Smooth muscle cell (in vitro differentiated cells): ENCODE results near the gene PTPN3. TPM values are rescaled to one million over a fixed set of nuclear protein-coding genes. Genes with fewer than 3 reads are reported as not detected.
"Not testable (repeated sequence)": the region's sequence is repeated elsewhere in the genome, so short reads cannot be mapped to it uniquely, and the experiment has no call there.

Experiments
- DNase-seq: peaks from one replicate; lab custom pipeline; 2025; ENCODE audit not compliant: unreplicated experiment; lab: John Stamatoyannopoulos, UW
- H2AFZ ChIP-seq: fragments of 200-600 bp; sonication (generic); 2 replicates; pipeline ENCODE4 v1.6.0; 2016; ENCODE audit warnings: antibody characterized with exemption, low read depth, mild to moderate bottlenecking
- H3F3A ChIP-seq: fragments of 200-600 bp; sonication (generic); 2 replicates; pipeline ENCODE4 v1.6.0; 2017; ENCODE audit warnings: antibody characterized with exemption, low read depth
- H3K27ac ChIP-seq: fragments of 200-600 bp; sonication (generic); 2 replicates; pipeline ENCODE4 v1.5.1; 2016; ENCODE audit warnings: low read depth, mild to moderate bottlenecking
- H3K27me3 ChIP-seq: fragments of 200-600 bp; sonication (generic); 2 replicates; pipeline ENCODE4 v1.6.1; 2016; ENCODE audit warnings: low read depth, mild to moderate bottlenecking
- H3K36me3 ChIP-seq: fragments of 200-600 bp; sonication (generic); 2 replicates; pipeline ENCODE4 v1.5.1; 2016; ENCODE audit warnings: low read depth
- H3K4me1 ChIP-seq: fragments of 200-600 bp; sonication (generic); 2 replicates; pipeline ENCODE4 v1.5.1; 2016; ENCODE audit warnings: low read depth
- H3K4me2 ChIP-seq: fragments of 200-600 bp; sonication (generic); 2 replicates; pipeline ENCODE4 v1.6.0; 2016; ENCODE audit warnings: mild to moderate bottlenecking
- H3K4me3 ChIP-seq: fragments of 200-600 bp; sonication (generic); 2 replicates; pipeline ENCODE4 v1.5.1; 2016; ENCODE audit warnings: mild to moderate bottlenecking
- H3K79me2 ChIP-seq: fragments of 200-600 bp; sonication (generic); 2 replicates; pipeline ENCODE4 v1.6.0; 2016; ENCODE audit warnings: low read depth, mild to moderate bottlenecking
- H3K9ac ChIP-seq: fragments of 200-600 bp; sonication (generic); 2 replicates; pipeline ENCODE4 v1.6.0; 2016; ENCODE audit warnings: low read depth
- H3K9me3 ChIP-seq: fragments of 200-600 bp; sonication (generic); replicated peaks from 2 replicates; pipeline ENCODE4 v1.5.1; 2016; ENCODE audit warnings: low read depth
- H4K20me1 ChIP-seq: fragments of 200-600 bp; sonication (generic); 2 replicates; pipeline ENCODE4 v1.6.0; 2016; ENCODE audit warnings: low read depth
- CTCF ChIP-seq: fragments of 200-600 bp; sonication (generic); IDR thresholded peaks from 2 replicates; pipeline ENCODE4 v1.5.1; 2017; ENCODE audit warnings: borderline replicate concordance, mild to moderate bottlenecking, antibody characterized with exemption; ENCODE audit not compliant: insufficient read depth, poor library complexity, severe bottlenecking
- WGBS: methylation state at CpG from one replicate; pipeline ENCODE4 v1.1.7; 2016; ENCODE audit warnings: low lambda C conversion rate; 5-methylcytosine and 5-hydroxymethylcytosine counted together
- polyA plus RNA-seq: library from polyadenylated mRNA; unstranded; fragments of >200 nt; fragmentation: Nextera tagmentation; extraction: Ambion mirVana; gene quantifications from 2 replicates; pipeline ENCODE4 v1.2.1, GENCODE V29; 2016
- total RNA-seq: library from RNA; depleted of rRNA; stranded (reverse); fragments of >200 nt; gene quantifications from 2 replicates; pipeline ENCODE4 v1.2.3, GENCODE V29; 2014

The PTPN3 gene
- total and polyA plus RNA-seq, 2 experiments from 2014 or later, result 2.2 to 5.5 TPM

- H3K27me3 ChIP-seq, result no peaks in the 10 kb centered on the region
- TF ChIP-seq CTCF, result no peak
- H3K4me3 ChIP-seq, result no peak overlapping the region
- H3K4me2 ChIP-seq, result no peak overlapping the region
- 71% methylated on average over 5 of the region's 5 CpGs for WGBS
- no peaks in the 10 kb centered on the region for H3K36me3 ChIP-seq
- H3K4me1 ChIP-seq, result no peaks in the 10 kb centered on the region
- H3K79me2 ChIP-seq, result no peaks in the 10 kb centered on the region
- no peaks in the 10 kb centered on the region for H3K9me3 ChIP-seq
- no peak overlapping the region for H3K27ac ChIP-seq
- no peak for DNase-seq
- H3F3A ChIP-seq, result no peaks in the 10 kb centered on the region
- no peaks in the 10 kb centered on the region for H4K20me1 ChIP-seq
- H3K9ac ChIP-seq, result no peak overlapping the region
- no peak overlapping the region for H2AFZ ChIP-seq
These were observed 125.9 kb downstream of the PTPN3 start for GRCh38 chr9:109372246-109372645.

DNA sequence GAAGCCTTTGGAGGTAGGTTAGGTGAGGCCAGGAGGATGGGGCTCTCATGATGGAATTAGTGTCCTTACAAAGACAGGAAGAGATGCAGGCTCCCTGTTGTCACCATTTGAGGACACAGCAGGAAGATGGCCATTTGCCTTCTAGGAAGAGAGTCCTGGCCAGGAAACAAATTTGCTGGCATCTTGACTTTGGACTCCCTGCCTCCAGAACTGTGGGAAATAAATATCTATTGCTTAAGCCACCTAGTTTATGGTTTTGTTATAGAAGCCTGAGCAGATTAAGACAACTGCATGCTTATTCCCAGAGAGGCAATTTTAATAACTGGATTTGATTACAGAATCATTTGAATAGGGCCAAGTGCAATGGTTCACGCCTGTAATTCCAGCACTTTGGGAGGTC, 126.7 kb downstream of the PTPN3 start:
- 88% methylated on average over 1 of the region's 1 CpG for WGBS
- H3K4me1 ChIP-seq, result no peaks in the 10 kb centered on the region
- no peak for DNase-seq

DNA sequence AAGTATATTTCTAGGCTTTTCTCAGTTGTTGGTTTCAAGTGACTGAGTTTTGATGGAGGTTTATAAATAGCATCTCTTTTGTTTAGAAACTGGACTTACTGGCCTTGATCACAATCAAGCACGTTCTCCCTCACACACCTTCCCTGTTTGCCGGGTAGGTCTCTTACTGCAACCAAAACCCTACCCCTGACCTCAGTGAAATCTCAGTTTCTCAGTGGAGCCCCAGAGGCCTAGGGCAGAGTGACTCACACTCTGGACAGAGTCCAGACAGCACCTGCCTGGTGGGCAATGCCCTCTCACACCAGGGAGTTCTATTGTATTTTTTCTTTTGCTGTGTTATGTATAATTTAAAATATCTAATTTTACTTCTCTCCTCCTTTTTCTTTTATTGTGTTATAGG, 128.8 kb downstream of the PTPN3 start:
- Histone ChIP-seq H3K27me3 (no peaks in the 10 kb centered on the region), H3K9ac (no peak overlapping the region), H3K27ac (no peak overlapping the region), H3K9me3 (no peaks in the 10 kb centered on the region), H3K4me2 (no peak overlapping the region), H3K36me3 (no peaks in the 10 kb centered on the region), H3F3A (no peaks in the 10 kb centered on the region), H3K4me1 (no peaks in the 10 kb centered on the region), H3K4me3 (no peak overlapping the region), H4K20me1 (no peaks in the 10 kb centered on the region), H2AFZ (no peak overlapping the region), H3K79me2 (no peaks in the 10 kb centered on the region)
- 80% methylated on average over 2 of the region's 2 CpGs for WGBS
- TF ChIP-seq CTCF, result no peak
- DNase-seq, result no peak

More for the DNA sequence above, 126.7 kb downstream of the PTPN3 start:
- Histone ChIP-seq H3K79me2 (no peaks in the 10 kb centered on the region), H3K27ac (no peak overlapping the region), H3K9me3 (no peaks in the 10 kb centered on the region), H3K36me3 (no peaks in the 10 kb centered on the region), H3K4me2 (no peak overlapping the region), H3F3A (no peaks in the 10 kb centered on the region), H3K9ac (no peak overlapping the region), H4K20me1 (no peaks in the 10 kb centered on the region), H2AFZ (no peak overlapping the region), H3K4me3 (no peak overlapping the region), H3K27me3 (no peaks in the 10 kb centered on the region)
- TF ChIP-seq CTCF, result no peak

GRCh38 chr9:109360771-109361170, 137.3 kb downstream of the PTPN3 start:
- Histone ChIP-seq H3K4me2 (no peak overlapping the region), H3K4me3 (no peak overlapping the region), H3K9me3 (no peaks in the 10 kb centered on the region), H3K27me3 (no peaks in the 10 kb centered on the region), H3K4me1 (no peaks in the 10 kb centered on the region), H3K9ac (no peak overlapping the region), H4K20me1 (no peaks in the 10 kb centered on the region), H3K27ac (no peak overlapping the region), H3K36me3 (no peaks in the 10 kb centered on the region), H3F3A (no peaks in the 10 kb centered on the region), H3K79me2 (no peaks in the 10 kb centered on the region), H2AFZ (no peak overlapping the region)
- 94% methylated on average over 5 of the region's 5 CpGs for WGBS
- no peak for DNase-seq
- TF ChIP-seq CTCF, result no peak

GRCh38 chr9:109358968-109359603, 139.0 kb downstream of the PTPN3 start:
- not testable (repeated sequence) for H3K9me3 ChIP-seq, DNase-seq, H3K79me2 ChIP-seq, H3K27me3 ChIP-seq, H3K36me3 ChIP-seq, H3K9ac ChIP-seq, H4K20me1 ChIP-seq, H3K4me3 ChIP-seq, H3K4me2 ChIP-seq, H3F3A ChIP-seq, H3K27ac ChIP-seq, H2AFZ ChIP-seq, H3K4me1 ChIP-seq
- 86% methylated on average over 8 of the region's 8 CpGs for WGBS
